Stimulated activated CD4-positive, alpha-beta T cell treated with anti-CD3 and anti-CD28 coated beads, Interleukin-1b, Interleukin-23, amount 100 ng/mL, for 48 hours (primary cell): Measurements from ENCODE around the gene ZNF397.
"Not testable (repeated sequence)": the region's sequence is repeated elsewhere in the genome, so short reads cannot be mapped to it uniquely, and the experiment has no call there.

Source experiments
- DNase-seq: peaks from one replicate; pipeline ENCODE4 v3.0.0-alpha.2; 2020

Gene ZNF397

DNA sequence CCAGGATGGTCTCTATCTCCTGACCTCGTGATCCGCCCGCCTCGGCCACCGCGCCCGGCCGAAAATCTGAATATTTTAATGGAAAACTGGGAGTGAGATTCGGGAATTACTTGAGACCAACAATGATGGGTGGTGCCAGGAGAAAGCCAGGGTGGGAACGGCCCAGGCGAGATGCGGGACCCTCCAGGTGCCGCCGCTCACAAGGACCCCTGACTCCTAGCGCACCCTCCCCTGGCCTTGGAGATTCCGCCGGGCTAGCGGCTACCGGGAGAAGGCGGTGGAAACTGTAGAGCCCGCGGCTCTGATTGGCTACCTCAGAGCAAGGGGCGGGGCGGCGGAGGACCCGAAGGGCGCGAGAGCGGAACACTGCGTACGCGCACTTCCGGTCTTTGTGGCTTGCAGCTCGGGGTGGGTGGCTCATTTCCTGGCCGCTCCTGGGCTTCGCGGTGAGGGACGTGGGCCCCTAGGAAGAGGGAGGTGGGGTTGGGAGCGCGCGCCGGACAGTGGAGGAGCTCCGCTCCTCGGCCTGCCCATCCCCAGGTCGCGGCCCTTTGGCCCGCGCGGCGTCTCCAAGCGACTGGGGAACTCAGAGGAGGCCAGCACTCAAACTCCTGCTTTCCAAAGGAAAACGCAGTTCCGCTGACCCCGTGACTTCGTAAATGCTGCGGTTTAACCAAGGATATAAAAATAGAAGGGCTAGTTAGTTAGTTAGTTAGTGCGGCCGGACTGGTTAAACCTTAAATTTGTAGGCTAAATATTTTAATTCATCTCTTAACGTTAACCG lies at the start of gene ZNF397:
TSS of gene ZNF397 (plus strand) at position 371 of the 784 bp plus-strand sequence. CDS start 1,437 bp downstream, outside the sequence.
- DNase-seq = peak; percentile 96

DNA sequence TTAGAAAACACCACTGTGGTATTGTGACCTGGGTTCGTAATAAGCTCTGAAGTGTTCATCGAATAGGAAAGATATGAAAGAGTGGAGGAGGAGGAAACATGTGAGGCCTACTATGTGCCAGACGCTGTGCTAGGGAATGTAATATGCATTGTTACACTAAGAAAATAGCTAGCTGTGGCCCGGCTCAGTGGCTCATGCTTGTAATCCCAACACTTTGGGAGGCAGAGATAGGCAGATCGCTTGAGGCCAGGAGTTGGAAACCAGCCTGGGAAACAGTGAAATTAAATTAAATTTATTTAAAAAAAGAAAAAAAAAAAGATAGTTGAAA lies 49.2 kb upstream of the ZNF397 start:
- no peak for DNase-seq

DNA sequence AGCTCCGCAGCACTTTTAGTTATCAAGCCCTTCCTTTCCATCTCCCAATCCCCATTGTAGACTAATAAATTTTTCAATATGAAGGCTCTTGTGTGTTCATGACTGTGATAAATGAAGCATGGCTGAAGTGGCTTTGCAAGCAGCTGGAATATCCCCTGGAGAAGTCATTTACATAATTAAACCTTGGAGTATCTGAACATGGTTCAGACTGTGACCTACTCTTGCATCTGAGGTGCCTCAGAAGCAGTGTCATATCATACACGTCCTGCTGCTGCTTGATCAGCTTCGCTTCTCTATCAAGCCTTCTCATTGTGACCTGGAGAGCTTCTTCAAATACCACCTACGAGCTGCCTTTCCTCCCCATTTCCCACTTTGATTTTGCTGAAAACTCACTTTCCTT lies 48.4 kb upstream of the ZNF397 start:
- DNase-seq = no peak

DNA sequence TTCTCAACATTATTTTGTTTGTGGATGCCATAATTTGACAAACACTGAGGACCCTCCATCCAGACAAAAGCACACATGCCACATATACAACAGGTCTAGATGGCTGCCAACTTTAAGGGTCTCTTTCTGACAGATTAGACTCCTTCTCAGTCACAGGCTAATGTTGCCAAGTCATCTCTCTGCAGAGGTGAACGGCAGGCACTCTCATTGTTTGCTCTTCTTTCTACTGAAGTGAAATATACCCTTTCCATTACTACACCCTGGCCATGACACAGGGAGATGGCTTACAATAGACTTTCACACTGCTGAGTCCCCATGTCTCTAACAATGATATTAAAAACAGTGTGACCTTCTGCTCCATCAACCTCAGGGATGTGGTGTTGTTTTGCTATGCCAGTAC lies 47.5 kb upstream of the ZNF397 start:
- no peak for DNase-seq

DNA sequence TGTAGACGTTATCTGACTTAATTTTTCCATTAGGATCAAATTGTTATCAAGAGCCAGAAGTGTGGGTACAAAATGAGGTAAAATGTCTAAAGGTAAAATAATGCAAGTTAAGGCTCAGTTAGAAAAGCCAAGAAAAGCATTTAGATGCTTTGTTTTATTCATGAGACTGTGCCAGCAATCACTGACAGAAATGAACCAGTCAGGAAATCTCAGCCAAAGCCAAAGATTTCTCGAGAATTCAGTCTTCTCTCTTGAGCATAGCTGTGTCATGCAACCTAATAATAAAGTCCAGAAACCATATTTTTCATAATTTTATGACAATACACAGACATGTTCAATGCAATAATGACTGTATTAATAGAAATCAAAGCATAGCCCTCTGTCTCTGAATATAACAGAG lies 43.5 kb upstream of the ZNF397 start:
- DNase-seq = no peak

DNA sequence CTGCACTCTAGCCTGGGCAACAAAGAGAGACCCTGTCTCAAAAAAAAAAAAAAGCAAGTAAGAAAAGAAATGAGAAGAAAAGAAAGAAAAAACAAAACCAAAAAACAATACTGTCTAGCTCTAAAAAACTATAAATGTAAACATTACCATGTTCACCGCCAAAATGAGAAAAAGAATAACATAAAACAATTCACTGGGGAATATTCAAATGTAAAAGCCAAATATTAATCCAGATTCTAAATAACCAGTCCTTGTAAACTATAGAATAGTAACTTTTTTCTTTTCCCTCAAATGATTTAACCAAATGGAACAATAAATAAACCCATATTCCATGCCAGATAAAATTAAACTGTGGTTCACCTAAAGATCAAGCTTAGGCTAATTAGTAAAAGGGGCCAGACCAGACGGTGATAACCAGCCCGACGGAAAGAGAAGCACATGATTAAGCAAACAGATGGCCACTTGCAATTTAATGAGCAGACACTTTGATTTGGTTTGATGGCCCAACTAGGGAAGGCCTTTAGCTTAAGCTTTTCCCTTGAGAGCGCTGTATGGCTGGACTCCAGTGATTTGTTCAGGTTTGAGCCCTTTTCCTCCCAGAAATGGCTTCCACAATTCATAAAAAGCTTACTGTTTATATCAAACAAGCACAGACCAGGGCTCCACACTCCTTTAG lies 39.4 kb upstream of the ZNF397 start:
- no peak for DNase-seq

DNA sequence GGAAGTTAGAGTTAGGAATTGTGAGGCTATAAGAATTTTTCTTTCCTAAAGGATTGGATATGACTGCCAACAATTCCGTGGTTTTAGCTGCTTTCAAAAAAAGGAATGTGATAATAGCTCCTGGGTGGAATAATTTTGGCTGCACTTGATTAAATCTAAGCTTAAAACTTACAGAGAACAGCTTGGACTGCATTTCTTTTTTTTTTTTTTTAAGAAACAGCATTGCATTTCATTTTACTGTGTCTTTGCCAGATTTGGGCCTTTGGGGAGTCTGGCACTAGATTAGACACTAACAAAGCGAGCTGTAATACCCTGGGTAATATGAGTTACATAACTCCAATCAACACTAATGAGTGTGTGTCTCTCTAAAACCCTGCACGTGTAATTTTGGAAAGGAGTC lies 37.8 kb upstream of the ZNF397 start:
- no peak for DNase-seq

DNA sequence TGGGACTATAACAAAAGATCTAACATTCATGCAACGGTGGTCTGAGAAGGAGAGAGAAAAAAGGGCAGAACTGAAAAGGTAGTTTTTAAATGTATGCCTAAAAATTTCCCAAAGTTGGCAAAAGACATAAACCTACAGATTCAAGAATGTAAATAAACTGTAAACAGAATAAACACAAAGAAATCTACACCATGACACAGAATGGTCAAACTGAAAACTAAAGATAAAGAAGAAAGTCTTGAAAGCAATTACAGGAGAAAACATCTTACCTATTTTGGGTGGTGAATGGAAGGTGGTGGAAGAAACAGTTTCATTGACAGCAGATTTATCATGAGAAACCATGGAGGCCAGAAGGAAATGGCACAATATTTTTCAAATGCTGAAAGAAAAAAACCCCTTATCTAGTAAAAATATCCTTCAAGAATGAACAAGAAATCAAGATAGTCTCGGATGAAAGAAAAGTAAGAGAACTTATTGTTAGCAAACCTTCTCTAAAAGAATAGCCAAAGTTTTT lies 35.6 kb upstream of the ZNF397 start:
- DNase-seq = no peak

DNA sequence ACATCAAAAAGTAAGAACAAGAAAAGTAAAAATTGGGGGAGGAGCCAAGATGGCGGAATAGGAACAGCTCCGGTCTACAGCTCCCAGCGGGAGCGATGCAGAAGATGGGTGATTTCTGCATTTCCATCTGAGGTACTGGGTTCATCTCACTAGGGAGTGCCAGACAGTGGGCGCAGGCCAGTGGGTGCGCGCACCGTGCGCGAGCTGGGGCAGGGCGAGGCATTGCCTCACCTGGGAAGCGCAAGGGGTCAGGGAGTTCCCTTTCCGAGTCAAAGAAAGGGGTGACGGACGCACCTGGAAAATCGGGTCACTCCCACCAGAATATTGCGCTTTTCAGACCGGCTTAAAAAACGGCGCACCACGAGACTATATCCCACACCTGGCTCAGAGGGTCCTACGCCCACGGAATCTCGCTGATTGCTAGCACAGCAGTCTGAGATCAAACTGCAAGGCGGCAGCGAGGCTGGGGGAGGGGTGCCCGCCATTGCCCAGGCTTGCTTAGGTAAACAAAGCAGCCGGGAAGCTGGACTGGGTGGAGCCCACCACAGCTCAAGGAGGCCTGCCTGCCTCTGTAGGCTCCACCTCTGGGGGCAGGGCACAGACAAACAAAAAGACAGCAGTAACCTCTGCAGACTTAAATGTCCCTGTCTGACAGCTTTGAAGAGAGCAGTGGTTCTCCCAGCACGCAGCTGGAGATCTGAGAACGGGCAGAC lies 34.9 kb upstream of the ZNF397 start:
- DNase-seq = not testable (repeated sequence)

DNA sequence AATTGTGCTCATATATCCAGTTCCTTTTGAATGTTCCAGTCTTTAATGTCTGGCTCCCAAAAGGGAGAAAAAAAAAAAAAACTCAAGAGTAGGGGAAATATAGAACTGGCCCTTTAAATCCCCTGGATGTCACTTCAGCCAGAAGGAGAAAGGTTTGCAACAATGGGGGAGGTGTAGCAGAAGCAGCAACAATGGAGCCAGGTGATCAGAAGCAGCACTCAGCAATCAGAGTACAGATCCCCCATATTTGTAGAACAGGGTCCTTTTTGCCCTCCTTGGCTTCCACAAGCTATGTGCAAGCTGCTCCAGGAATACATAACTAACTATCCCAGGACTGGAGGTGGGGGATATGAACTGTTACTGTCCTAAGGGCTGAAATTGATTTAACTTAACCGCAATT lies 25.8 kb upstream of the ZNF397 start:
- no peak for DNase-seq

DNA sequence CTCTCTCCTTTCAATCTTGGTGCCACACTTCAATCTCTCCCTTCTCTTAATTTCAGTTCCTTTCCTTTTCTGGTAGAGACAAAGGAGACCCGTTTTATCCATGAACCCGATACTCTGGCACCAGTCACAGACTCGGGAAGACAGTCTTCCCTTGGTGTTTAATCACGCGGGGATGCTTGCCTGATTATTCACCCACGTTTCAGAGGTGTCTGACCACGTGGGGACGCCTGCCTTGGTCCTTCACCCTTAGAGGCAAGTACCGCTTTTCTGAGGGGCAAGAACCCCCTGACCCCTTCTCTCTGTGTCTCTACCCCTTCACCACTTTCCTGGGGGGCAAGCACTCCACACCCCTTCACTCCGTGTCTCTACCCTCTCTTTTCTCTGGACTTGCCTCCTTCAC lies 24.2 kb upstream of the ZNF397 start:
- not testable (repeated sequence) for DNase-seq

DNA sequence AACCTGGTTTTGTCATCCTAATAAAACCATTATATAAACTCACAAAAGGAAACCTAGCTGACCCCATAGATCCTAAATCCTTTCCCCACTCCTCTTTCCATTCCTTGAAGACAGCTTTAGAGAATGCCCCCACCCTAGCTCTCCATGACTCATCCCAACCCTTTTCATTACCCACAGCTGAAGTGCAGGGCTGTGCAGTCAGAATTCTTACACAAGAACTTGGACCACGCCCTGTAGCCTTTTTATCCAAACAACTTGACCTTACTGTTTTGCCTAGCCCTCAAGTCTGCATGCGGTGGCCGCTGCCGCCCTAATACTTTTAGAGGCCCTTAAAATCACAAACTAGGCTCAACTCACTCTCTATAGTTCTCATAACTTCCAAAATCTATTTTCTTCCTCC lies 21.5 kb upstream of the ZNF397 start:
- DNase-seq = not testable (repeated sequence)

DNA sequence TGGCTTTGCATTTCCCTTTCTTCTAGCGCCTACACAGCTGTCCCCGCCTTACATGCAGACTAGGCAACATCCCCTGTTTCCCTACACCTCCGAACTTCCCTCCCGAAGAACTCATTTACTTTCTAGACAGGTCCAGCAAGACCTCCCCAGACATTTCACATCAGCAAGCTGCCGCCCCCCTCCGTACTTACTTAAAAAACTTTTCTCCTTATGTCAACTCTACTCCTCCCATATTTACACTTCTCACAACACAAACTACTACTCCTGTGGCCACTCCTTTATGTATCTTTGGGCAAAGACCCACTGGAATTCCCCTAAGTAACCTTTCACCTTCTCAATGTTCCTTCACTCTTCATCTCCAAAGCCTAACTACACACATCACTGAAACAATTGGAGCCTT lies 20.4 kb upstream of the ZNF397 start:
- no peak for DNase-seq

DNA sequence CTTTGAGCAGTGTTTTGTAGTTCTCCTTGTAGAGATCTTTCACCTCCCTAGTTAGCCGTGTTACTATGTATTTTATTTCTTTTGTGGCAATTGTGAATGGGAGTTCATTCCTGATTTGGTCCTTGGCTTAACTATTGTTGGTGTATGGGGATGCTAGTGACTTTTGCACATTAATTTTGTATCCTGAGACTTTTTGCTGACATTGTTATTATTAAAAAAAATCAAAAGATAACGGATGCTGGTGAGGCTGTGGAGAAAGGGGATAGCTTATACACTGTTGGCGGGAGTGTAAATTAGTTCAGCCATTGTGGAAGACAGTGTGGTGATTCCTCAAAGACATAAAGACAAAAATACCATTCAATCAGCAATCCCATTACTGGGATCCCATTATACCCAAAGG lies 17.0 kb upstream of the ZNF397 start:
- DNase-seq = no peak

DNA sequence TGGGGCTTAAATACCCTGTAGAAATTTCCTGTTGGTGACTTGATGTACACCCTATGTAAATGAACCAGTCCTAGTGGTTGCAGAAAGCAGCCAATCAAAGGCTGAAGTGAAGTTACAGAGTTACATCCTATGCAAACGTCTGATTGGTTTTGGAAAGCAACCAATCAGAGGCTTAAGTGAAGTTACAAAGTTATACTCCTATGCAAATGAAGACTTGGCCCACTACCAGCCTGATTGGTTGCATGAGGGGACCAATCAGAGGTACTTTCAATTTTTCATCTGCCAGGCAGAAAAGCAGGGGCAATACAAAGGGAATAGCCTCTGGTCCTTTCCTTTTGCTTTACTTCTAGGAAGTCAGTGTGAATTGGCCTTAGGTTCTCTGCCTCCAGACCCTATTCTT lies 13.6 kb upstream of the ZNF397 start:
- DNase-seq = no peak

DNA sequence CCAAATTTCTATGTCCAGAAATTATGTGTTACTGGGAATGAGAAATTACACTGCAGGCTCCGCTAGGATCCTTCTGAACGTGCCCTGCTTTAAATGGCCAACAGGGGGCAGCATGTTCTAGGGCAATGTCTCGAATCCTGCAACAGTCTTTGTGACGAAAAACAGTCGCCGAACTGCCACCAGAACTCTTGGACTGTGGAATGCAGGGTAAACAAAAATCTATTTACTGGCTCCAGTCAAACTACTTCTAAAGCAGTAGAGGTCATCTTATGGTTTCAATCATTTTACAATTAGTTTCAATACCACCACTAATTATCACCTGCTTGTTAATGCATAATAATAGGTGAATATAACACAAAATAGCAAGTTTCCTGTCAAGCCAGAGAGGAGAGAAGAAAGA lies 9.8 kb upstream of the ZNF397 start:
- peak; percentile 76 for DNase-seq

DNA sequence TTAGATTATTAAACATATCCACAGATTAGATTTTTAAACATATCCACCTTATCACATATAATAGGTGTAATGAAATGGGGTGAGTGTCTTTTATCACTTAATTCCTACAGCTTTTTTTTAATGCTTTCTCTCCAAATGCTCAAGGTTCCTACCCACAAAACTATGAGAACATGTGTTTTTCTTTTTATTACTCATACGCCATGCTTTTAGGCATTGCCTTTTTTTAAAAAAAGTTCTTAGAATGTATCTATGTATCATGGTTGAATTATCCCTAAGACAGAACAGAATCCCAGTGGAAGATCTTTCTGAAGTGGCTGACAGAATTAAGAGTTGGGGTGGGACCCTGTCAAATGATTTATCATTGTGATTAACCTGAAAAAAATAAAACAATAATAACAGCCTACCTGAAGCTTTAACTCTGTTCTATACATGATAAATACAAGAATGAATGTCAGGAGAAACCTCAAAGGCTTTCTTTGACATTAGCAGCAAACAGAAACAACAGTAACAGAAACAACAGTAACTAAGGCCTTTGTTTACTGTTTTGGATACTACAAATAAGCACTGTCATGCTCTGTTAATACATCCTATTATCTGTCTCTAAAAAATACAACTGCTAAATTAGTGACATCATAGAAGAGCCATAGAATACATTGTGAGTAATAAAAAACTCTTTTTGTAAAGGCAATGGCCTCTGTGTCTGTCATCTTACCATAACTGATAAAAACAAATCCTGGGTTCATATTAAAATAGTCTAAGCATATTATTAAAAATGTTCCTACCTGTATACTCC lies 4.1 kb upstream of the ZNF397 start:
- no peak for DNase-seq

DNA sequence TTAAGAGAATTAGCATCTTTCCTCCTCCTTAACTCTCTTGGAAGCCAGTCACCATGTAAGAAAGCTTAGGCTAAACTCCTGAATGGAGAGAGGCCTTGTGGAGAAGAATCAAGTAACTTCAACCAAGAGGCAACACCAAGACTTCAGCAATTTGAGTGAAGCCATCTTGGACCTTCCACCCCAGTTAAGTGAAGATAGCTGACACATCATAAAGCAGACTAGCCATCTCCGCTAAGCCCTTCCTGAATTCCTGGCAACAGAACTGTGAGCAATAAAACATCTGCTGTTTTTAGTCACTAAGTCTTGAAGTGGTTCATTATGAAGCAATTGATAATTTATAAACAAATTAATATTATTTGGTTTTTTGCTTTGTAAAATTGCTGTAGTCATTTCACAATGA lies 1.5 kb upstream of the ZNF397 start:
- DNase-seq = no peak

DNA sequence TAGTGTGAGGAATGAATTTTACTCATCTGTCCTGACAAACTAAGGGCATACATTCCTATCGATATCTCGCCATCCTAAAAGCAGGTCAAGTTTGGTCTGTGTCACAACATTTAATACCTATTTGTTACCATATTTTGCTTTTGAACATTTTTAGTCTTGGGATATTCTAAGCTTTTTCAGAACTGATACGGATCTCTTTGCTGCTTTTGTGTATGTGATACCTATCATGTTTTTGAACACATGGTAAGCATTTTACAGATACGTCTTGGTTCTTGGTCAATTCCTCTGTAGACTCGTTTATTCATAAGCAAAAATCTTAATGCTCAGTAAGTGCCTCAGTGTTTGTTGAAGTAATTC lies 592 bp downstream of the ZNF397 start:
- no peak for DNase-seq

DNA sequence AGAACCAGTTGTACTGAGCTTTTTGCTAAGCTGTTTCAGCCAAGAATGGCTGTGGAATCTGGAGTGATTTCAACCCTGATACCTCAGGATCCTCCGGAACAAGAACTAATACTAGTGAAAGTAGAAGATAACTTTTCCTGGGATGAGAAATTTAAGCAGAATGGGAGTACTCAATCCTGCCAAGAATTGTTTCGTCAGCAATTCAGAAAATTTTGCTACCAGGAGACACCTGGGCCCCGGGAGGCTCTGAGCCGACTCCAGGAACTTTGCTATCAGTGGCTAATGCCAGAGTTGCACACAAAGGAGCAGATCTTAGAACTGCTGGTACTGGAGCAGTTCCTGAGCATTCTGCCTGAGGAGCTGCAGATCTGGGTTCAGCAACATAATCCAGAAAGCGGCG lies 1.6 kb downstream of the ZNF397 start:
- DNase-seq = no peak

DNA sequence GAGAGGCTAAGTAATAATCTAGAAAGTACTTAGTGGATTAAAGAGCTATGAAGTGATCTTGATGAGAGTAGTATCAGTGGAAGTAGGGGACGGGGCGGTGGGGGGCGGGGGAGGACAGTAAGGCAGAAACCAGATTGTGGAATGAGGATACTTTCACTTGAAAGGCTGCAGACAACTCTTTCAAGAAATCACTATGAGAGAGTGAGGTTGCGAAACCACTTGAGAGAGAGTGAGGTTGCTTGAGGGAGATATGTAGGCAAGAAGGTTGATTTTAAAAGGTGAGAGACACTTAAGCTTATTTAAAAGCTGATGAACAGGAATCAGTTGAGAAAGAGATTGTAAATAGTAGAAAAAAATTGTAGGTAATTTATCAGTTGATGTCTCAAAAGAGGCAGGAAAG lies 3.8 kb downstream of the ZNF397 start:
- no peak for DNase-seq

DNA sequence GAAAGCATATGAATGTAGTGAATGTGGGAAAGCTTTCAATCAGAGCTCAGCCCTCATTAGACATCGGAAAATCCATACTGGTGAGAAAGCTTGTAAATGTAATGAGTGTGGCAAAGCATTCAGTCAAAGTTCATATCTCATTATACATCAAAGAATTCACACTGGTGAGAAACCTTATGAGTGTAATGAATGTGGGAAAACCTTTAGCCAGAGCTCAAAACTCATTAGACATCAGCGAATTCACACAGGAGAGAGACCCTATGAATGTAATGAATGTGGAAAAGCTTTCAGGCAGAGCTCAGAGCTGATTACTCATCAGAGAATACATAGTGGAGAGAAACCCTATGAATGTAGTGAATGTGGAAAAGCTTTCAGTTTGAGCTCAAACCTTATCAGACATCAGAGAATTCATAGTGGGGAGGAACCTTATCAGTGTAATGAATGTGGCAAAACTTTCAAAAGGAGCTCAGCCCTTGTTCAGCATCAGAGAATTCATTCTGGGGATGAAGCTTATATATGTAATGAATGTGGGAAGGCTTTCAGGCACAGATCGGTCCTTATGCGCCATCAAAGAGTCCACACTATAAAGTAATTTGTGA lies 5.0 kb downstream of the ZNF397 start:
- no peak for DNase-seq

DNA sequence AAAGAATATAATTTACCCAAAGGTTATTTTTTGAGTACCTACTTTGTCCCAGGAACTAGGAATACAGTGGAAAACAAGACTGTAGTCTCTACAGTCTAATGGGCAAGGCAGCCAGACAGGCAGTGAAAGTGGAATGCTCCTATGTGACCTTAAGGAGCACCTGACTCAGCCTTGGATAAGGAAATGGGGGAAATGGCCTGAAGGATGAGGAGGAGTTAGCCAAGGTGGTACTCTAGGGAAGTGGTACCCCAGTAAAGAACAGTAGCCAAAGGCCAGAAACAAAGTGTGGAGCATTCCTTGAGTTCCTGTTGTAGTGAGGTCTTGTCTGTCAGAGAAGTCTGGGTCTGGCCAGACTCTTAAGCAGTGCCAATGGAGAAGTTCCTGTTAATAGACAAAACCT lies 6.0 kb downstream of the ZNF397 start:
- no peak for DNase-seq
